ENCODE data around the gene SMAD4. TPM values are rescaled to one million over a fixed set of nuclear protein-coding genes. Genes with fewer than 3 reads are reported as not detected.

Gene SMAD4
- total RNA-seq, result 90.2 and 141 TPM in 2 replicates

GRCh38 chr18:51029694-51030536, at the start of gene SMAD4:
Gene SMAD4, plus strand, starts transcription at chr18:51030213. Its CDS starts 16,834 bp downstream, at chr18:51047047.

Other genes with a start within 250 kb of the SMAD4 start
- not detected in 2 replicates for gene MRO, start 210.2 kb upstream of the SMAD4 start, total RNA-seq
- 44.7 and 58.1 TPM in 2 replicates for gene ME2, start 151.1 kb upstream of the SMAD4 start, total RNA-seq
- gene ELAC1, start 62.2 kb upstream of the SMAD4 start, total RNA-seq, result 7.1 and 9.5 TPM in 2 replicates
- gene MEX3C, start 167.5 kb downstream of the SMAD4 start, total RNA-seq, result 56.3 and 67.6 TPM in 2 replicates

Measured in vein endothelial cell (primary cell).